Left ventricle myocardium inferior (tissue), 1 donor: ENCODE results near the gene TBC1D12. TPM values are rescaled to one million over a fixed set of nuclear protein-coding genes. Genes with fewer than 3 reads are reported as not detected.
"Not testable (repeated sequence)": the region's sequence is repeated elsewhere in the genome, so short reads cannot be mapped to it uniquely, and the experiment has no call there.

Experiments
- DNase-seq: peaks from one replicate; pipeline ENCODE4 v3.0.0-alpha.2; 2020
- H3K27ac ChIP-seq: fragments of 200-600 bp; replicated peaks from 2 replicates; pipeline ENCODE4 v1.8.0; 2021
- H3K27me3 ChIP-seq: fragments of 200-600 bp; 2 replicates; pipeline ENCODE4 v1.8.0; 2021; ENCODE audit warnings: low read depth
- H3K36me3 ChIP-seq: fragments of 200-600 bp; 2 replicates; pipeline ENCODE4 v1.8.0; 2021
- H3K4me1 ChIP-seq: fragments of 200-600 bp; 2 replicates; pipeline ENCODE4 v1.8.0; 2021
- H3K4me3 ChIP-seq: fragments of 200-600 bp; 2 replicates; pipeline ENCODE4 v1.8.0; 2021; ENCODE audit warnings: mild to moderate bottlenecking, moderate library complexity
- H3K9me3 ChIP-seq: fragments of 200-600 bp; replicated peaks from 2 replicates; pipeline ENCODE4 v1.8.0; 2021
- CTCF ChIP-seq: fragments of 200-600 bp; IDR thresholded peaks from 2 replicates; pipeline ENCODE4 v1.8.0; 2021; ENCODE audit warnings: antibody characterized with exemption, mild to moderate bottlenecking, borderline replicate concordance
- intact Hi-C: fragments of 100-400 bp; cut with micrococcal nuclease; formaldehyde crosslinking; loops from one replicate; pipeline ENCODE4 v1.11.0; 2022
- total RNA-seq: library from RNA; stranded (reverse); fragmentation: NEBNext Ultra II Directional; extraction: Animal tissue kit (Norgen Biotek cat#: 25700); gene quantifications from one replicate; pipeline ENCODE4 v1.2.1, GENCODE V29; 2021
- donor health status: DM: no; HTN: yes; CAD: no; lungs with severe emphysema.

TBC1D12 gene
- total RNA-seq, 1 donor from 2014 or later = 4.4 TPM

DNA sequence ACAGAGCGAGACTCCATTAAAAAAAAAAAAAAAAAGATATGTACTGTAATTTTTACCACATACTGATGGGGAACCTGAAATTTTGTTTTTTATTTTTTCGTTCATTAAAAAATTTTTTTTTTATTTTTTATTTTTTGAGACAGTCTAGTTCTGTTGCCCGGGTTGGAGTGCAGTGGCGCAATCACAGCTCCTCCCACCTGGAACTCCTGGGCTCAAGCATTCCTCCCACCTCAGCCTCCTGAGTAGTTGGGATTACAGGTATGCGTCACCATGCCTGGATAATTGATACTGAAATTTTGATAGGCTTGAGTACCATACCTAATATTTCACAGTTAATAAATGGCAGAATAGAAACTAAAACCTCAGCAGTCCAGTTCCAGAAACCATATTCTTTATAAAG lies 122.4 kb downstream of the TBC1D12 start:
- Histone ChIP-seq H3K9me3 (no peaks in the 10 kb centered on the region), H3K4me1 (no peaks in the 10 kb centered on the region), H3K27me3 (no peaks in the 10 kb centered on the region), H3K36me3 (peaks cover 30% of the 10 kb centered on the region), H3K4me3 (no peak overlapping the region), H3K27ac (no peak overlapping the region)
- no peak for TF ChIP-seq CTCF
- intact Hi-C loops = no loop called here
- no peak for DNase-seq

GRCh38 chr10:94531550-94531949 lies 129.2 kb downstream of the TBC1D12 start:
- H3K27me3 ChIP-seq, H3K4me1 ChIP-seq, intact Hi-C loops, DNase-seq, H3K27ac ChIP-seq, H3K4me3 ChIP-seq, H3K9me3 ChIP-seq: not testable (repeated sequence)
- peaks cover 41% of the 10 kb centered on the region for H3K36me3 ChIP-seq

DNA sequence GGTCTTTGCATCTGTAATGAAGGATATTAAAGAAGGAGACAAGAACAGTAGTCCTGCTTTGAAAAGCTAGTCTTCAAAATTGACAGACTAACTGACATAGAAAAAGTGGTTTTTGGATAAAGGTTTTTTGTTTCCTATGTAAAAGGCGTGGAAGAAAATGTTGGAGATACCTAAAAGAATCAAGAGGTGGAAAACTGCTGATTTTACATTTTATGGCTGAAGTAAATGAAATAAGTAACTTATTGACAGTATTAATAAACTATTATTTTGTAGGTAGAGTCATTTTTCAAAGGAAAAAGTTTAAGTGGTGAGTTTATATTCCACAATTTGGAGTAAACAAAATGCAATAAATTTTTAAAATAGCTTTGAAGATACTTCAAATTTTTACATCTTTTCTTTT lies 130.7 kb downstream of the TBC1D12 start:
- no peak overlapping the region for H3K27ac ChIP-seq
- intact Hi-C loops = no loop called here
- peaks cover 39% of the 10 kb centered on the region for H3K36me3 ChIP-seq
- H3K27me3 ChIP-seq = no peaks in the 10 kb centered on the region
- no peak for TF ChIP-seq CTCF
- H3K4me1 ChIP-seq = no peaks in the 10 kb centered on the region
- H3K9me3 ChIP-seq = no peaks in the 10 kb centered on the region
- DNase-seq = no peak
- H3K4me3 ChIP-seq = no peak overlapping the region

- DNase-seq, H3K4me3 ChIP-seq, intact Hi-C loops, H3K36me3 ChIP-seq, H3K27ac ChIP-seq, H3K9me3 ChIP-seq: not testable (repeated sequence)
- peaks cover 12% of the 10 kb centered on the region for H3K27me3 ChIP-seq
- peaks cover 26% of the 10 kb centered on the region for H3K4me1 ChIP-seq
These were observed 139.9 kb downstream of the TBC1D12 start for GRCh38 chr10:94542282-94542681.

DNA sequence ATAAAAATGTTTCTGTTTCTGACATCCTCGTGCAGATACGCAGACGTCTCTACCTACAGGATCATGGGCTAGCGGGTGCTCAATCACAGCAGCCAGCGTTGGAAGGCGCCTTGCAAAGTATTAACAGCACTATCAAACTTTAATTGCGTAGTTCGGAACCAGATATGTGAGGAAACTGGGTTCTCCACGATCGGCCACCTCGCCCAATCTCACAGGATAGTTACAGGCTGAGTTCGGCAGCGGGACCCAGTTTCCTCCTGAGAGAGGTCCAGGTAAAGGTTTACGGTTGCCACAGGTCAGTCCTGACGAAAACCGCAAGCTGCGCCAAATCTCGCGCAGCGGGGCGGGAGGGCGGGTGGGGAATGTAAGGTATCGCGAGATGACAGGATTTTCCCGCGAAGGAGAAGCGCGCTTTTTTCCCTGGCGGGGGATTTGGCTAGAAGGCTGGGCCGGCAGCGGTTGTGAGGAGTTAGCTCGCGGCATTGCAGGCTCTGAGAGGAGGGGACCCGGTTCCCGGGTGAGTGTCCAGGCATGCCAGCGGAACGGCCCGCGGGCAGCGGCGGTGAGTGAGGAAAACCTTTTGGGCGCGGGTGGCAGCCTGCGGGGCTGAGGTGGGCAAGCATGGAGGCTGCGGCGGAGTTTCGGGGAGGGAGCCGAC lies 143.2 kb downstream of the TBC1D12 start, which contains the start of gene HELLS:
TSS of gene HELLS (plus strand) at position 398 of the 658 bp plus-strand sequence. CDS start at position 532, 134 bp downstream.
- intact Hi-C loops = no loop called here
- H3K27ac ChIP-seq = peak within 1 kb of the TSS; percentile 50
- H3K9me3 ChIP-seq = no peaks in the 10 kb centered on the region
- H3K4me3 ChIP-seq = peak within 1 kb of the TSS; percentile 77
- H3K36me3 ChIP-seq = no peaks in the 10 kb centered on the region
- peak; percentile 21 for TF ChIP-seq CTCF
- peaks cover 32% of the 10 kb centered on the region for H3K27me3 ChIP-seq
- H3K4me1 ChIP-seq = peaks cover 26% of the 10 kb centered on the region
- peak; percentile 68 for DNase-seq

DNA sequence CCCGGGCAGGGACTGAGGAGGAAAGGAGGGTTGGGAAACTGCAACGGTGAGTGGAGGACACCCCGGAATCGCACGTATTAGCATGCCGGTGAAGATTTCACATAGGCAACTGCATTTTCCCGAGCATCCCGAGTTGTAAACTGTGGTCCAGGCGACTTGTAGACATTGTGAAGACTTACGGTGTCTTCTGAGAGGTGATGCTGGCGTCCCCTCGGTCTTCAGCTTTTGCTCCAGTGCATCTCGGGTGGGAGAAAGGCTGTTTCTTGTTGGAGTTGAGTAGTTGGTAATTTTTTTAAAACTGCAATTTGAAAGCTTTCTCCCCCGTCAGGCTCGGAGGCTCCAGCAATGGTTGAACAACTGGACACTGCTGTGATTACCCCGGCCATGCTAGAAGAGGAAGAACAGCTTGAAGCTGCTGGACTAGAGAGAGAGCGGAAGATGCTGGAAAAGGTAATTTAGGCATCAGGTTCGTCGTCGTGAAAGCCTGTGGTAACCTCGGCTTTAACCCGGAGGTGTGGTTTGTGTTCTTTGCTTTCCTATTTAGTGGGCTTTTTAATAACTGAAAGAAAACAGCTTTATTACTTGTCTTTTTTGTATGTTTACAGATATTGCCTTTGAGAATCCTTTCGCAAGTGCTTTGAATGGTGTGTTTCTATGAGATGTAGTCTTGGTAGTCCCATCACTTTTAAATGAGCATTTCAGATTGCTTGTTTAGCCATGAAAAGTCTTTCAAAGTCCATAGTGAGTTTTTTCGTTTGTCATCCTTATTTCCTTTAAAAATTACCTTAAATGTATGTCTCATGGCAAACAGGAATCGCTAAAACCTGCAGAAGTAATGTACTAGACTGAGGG lies 143.9 kb downstream of the TBC1D12 start:
- H3K4me3 ChIP-seq = peak overlapping the region; percentile 77
- peaks cover 26% of the 10 kb centered on the region for H3K4me1 ChIP-seq
- H3K27me3 ChIP-seq = peaks cover 32% of the 10 kb centered on the region
- TF ChIP-seq CTCF = no peak
- no peak for DNase-seq
- no peaks in the 10 kb centered on the region for H3K36me3 ChIP-seq
- H3K9me3 ChIP-seq = no peaks in the 10 kb centered on the region
- H3K27ac ChIP-seq = no peak overlapping the region
- intact Hi-C loops = no loop called here
